GM21528 (cell line): Measurements from ENCODE around the gene ALDOC.

Experiments
- ATAC-seq: cut with Tn5 transposase; IDR thresholded peaks from one replicate; pipeline ENCODE4 v1.9.1; 2021; ENCODE audit warnings: mild to moderate bottlenecking, moderate library complexity; ENCODE audit not compliant: unreplicated experiment, low FRiP score

Gene ALDOC

DNA sequence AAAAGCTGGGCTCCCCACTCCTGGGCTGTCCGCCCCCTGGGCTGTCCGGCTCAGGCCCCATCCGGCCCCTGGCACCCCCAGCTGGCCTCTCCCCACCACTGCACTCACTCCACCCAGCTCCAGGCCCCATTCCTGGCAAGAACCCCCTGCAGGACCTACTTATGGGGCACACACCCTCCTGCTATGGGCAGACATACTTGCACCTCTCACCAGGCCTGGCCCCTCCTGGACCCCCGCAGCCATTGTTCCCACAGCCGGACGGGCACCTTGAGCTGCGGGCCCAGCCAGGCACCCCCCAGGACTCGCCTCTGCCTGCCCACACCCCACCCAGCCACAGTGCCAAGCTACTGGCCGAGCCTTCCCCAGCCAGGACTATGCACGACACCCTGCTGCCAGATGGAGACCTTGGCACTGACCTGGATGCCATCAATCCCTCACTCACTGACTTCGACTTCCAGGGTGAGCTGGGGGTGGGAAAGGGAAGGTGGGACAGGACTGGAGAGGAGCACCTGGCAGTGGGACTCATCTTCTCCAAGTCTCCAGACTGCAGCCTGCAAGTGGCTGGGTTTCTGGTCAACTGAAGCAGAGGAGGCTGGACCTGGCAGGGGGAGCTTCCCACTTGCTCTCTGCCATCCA, 41.8 kb downstream of the ALDOC start:
- no peak for ATAC-seq

DNA sequence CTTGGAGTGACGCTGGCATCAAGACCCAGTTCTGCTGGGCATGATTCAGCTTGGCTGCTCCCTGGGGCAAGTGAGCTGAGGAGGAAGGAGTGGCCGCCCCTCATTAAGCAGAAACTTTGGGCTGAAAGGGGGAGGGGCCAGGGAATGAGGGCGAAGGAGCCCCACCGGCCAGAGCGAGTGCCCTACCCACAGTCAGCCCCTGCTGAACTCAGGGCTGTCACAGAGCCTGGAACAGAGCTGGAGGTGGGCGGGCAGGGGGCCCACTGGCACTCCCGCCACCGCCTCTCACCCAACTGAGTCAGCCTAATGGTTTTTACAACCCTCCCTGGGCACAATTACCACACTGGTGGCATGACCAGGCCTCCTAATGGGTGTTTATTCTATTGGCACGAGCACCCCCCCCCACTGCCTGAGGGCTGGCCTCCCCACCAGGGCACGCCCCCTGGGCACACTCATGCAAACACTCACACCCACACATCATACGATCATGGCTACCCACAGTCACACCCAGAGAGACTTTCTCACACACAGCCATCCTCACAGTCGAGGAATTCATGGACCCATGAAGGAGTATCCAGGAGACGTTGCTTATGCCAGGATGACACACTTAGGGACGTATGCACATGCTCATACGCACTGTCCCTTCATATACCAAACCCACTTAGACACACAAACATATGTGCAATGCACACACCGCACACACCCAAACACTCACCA, 43.4 kb downstream of the ALDOC start:
- ATAC-seq: no peak

- ATAC-seq: no peak
Observed at GRCh38 chr17:28532050-28532960, 44.4 kb downstream of the ALDOC start.

- no peak for ATAC-seq
Observed at GRCh38 chr17:28530926-28531325, 45.8 kb downstream of the ALDOC start.

- ATAC-seq: no peak
Observed at GRCh38 chr17:28530250-28530649, 46.4 kb downstream of the ALDOC start.

DNA sequence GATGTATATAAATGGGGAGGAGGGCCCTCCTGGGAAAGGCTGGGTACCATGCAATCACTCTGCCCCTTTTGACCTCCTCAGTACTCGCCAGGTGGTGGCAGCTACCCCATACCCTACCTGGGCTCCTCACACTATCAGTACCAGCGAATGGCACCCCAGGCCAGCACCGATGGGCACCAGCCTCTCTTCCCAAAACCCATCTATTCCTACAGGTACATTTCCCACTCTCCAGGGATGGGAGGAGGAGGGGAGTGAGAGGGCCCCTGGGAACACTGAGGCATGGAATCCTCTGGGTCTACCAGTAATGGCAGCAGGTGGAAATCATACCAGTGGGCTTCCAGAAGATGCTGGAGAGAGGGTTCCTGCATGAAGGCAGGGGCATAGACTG, 47.7 kb downstream of the ALDOC start:
- no peak for ATAC-seq

GRCh38 chr17:28528327-28529012, 48.2 kb downstream of the ALDOC start:
- no peak for ATAC-seq

- no peak for ATAC-seq
Observed at GRCh38 chr17:28527859-28528258, 48.8 kb downstream of the ALDOC start.

GRCh38 chr17:28527181-28527681, 49.5 kb downstream of the ALDOC start:
- ATAC-seq: no peak

GRCh38 chr17:28526381-28526780, 50.3 kb downstream of the ALDOC start:
- ATAC-seq: no peak

DNA sequence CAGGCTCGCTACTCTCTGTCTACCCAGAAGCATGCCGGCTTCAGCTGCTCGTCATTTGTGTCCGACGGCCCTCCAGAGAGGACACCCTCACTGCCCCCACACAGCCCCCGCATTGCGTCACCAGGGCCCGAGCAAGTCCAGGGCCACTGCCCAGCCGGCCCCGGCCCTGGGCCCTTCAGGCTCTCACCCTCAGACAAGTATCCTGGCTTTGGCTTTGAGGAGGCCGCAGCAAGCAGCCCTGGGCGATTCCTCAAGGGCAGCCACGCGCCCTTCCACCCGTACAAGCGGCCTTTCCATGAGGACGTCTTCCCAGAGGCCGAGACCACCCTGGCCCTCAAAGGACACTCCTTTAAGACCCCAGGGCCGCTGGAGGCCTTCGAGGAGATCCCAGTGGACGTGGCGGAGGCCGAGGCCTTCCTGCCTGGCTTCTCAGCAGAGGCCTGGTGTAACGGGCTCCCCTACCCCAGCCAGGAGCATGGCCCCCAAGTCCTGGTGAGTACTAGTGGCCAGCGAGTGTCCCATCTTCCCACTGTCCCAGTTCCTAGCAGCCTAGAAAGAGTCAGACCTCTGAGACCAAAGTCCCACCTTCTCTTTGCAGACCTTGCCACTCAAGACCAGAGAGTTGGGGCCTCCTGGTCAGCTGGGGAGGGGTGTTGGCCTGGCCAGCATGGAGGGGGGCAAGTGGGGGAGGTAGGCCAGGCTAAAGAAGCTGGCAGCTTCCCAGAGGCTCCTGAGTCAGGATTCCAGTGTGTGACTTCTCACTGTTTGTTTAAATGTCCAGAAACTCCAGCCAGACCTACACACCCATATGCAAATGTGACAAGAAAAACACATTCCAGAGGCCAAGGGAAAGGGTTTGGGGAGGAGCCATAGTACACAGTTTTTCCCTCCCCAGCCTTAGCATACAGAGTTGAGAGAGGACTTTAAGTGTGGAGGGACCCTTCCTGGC, 51.9 kb downstream of the ALDOC start:
- no peak for ATAC-seq

DNA sequence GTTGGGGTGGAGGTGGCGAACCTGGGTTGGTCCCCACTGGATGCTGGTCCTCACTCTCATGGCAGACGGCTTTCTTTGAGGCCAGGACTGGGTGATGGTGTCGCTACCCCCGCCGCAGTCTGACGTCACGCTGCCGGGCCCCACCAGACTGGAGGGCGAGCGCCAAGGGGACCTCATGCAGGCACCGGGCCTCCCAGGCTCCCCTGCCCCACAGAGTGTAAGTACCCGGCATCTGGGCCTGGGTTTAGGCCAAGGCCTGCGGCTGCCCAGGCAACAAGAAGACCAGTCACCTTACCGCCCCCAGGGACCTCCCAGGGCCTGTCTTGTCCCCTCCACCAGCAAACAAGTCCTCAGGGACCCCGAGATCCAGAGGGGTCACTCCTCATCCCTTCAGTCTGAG, 52.8 kb downstream of the ALDOC start:
- ATAC-seq: no peak

DNA sequence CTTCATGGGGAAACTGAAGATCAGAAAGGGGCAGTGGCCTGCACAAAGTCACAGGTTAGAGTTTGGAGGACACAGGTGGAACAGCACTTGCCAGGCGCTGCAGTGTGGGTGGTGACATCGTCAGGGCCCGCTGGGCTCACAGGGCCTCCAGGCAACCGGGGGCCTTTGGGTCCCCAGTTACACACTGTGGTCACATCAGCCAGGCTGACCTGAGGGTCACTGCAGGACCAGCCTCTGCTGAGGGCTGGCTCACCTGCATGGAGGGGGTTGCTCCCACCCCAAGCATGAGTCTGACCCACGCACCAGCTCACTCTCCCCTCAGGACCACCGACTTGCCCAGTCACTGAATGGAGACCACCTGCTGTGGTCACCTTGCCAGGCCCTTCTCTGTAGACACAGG, 53.5 kb downstream of the ALDOC start:
- no peak for ATAC-seq
